ENCODE measurements around the gene ACTN2.

The ACTN2 gene

GRCh38 chr1:236744533-236744932 lies 58.2 kb downstream of the ACTN2 start:
- DNase-seq, result no peak

GRCh38 chr1:236746785-236747184 lies 60.5 kb downstream of the ACTN2 start:
- DNase-seq, result no peak

- DNase-seq, result no peak
Measured at GRCh38 chr1:236747311-236747985, 61.1 kb downstream of the ACTN2 start.

- no peak for DNase-seq
Measured at GRCh38 chr1:236748268-236748870, 62.1 kb downstream of the ACTN2 start.

GRCh38 chr1:236750928-236751327 lies 64.6 kb downstream of the ACTN2 start:
- no peak for DNase-seq

- DNase-seq, result no peak
Measured at GRCh38 chr1:236751385-236751784, 65.1 kb downstream of the ACTN2 start.

GRCh38 chr1:236751935-236752334 lies 65.6 kb downstream of the ACTN2 start:
- DNase-seq, result no peak

GRCh38 chr1:236753516-236753915 lies 67.2 kb downstream of the ACTN2 start:
- no peak for DNase-seq

- DNase-seq, result no peak
Measured at GRCh38 chr1:236753964-236754363, 67.7 kb downstream of the ACTN2 start.

GRCh38 chr1:236754525-236755210 lies 68.4 kb downstream of the ACTN2 start:
- DNase-seq, result no peak

- DNase-seq, result no peak
Measured at GRCh38 chr1:236757640-236758039, 71.3 kb downstream of the ACTN2 start.

- no peak for DNase-seq
Measured at GRCh38 chr1:236759252-236759859, 73.1 kb downstream of the ACTN2 start.

- DNase-seq, result no peak
Measured at GRCh38 chr1:236760480-236760879, 74.2 kb downstream of the ACTN2 start.

GRCh38 chr1:236760986-236761385 lies 74.7 kb downstream of the ACTN2 start:
- DNase-seq, result no peak

- no peak for DNase-seq
Measured at GRCh38 chr1:236761397-236762132, 75.3 kb downstream of the ACTN2 start.

- no peak for DNase-seq
Measured at GRCh38 chr1:236762410-236762809, 76.1 kb downstream of the ACTN2 start.

- DNase-seq, result no peak
Measured at GRCh38 chr1:236765831-236766230, 79.5 kb downstream of the ACTN2 start.

GRCh38 chr1:236766506-236766905 lies 80.2 kb downstream of the ACTN2 start:
- no peak for DNase-seq

GRCh38 chr1:236767276-236767675 lies 81.0 kb downstream of the ACTN2 start:
- DNase-seq, result no peak

GRCh38 chr1:236768601-236769000 lies 82.3 kb downstream of the ACTN2 start:
- DNase-seq, result no peak

- no peak for DNase-seq
Measured at GRCh38 chr1:236773919-236774318, 87.6 kb downstream of the ACTN2 start.

GRCh38 chr1:236774926-236775325 lies 88.6 kb downstream of the ACTN2 start:
- no peak for DNase-seq

- DNase-seq, result no peak
Measured at GRCh38 chr1:236779312-236779711, 93.0 kb downstream of the ACTN2 start.
